Ishikawa (cell line): ENCODE results near the gene BMP7.

Source experiments
- CEBPB ChIP-seq: IDR thresholded peaks from 2 replicates; pipeline ENCODE4 v1.6.1; 2012
- TEAD4 ChIP-seq: IDR thresholded peaks from 2 replicates; pipeline ENCODE4 v1.6.1; 2012
- YY1 ChIP-seq: IDR thresholded peaks from 2 replicates; pipeline ENCODE4 v1.6.1; 2012; ENCODE audit warnings: low read depth
- ZBTB7A ChIP-seq: IDR thresholded peaks from 2 replicates; pipeline ENCODE4 v1.6.1; 2012; ENCODE audit warnings: low read depth

GRCh38 chr20:57287901-57288300, 21.5 kb upstream of the BMP7 start:
- TF ChIP-seq CEBPB (no peak), TEAD4 (no peak), ZBTB7A (no peak), YY1 (no peak)
